ENCODE data around the gene APBB1.

- TF ChIP-seq CHD2 (IDR thresholded peaks at IDR 0.05; ENCODE audit: low read length, partially characterized antibody) (no peak), CTCF (IDR thresholded peaks at IDR 0.05) (no peak)
Observed at GRCh38 chr11:6402561-6402981, 16.3 kb downstream of the APBB1 start.

Data from SK-N-SH (cell line).